C4-2B (cell line): ENCODE measurements around the gene OR6C70.

ENCODE experiments used
- H3K27ac ChIP-seq: fragments of 450-650 bp; 2 replicates; pipeline ENCODE4 v1.5.1; 2017
- ZFX ChIP-seq: fragments of 450-650 bp; IDR thresholded peaks from 2 replicates; pipeline ENCODE4 v1.6.1; 2017
- TF ChIP-seq, protein P1 (sequence below): fragments of 450-650 bp; conservative IDR thresholded peaks from 2 replicates; pipeline ENCODE4 v1.5.1; 2017; ENCODE audit warnings: mild to moderate bottlenecking

OR6C70 gene

GRCh38 chr12:55470088-55470829, at the start of gene OR6C70:
Gene OR6C70, minus strand, starts transcription at chr12:55470138. Its CDS starts 0 bp downstream, at chr12:55470138.
- TF ChIP-seq, protein P1, sequence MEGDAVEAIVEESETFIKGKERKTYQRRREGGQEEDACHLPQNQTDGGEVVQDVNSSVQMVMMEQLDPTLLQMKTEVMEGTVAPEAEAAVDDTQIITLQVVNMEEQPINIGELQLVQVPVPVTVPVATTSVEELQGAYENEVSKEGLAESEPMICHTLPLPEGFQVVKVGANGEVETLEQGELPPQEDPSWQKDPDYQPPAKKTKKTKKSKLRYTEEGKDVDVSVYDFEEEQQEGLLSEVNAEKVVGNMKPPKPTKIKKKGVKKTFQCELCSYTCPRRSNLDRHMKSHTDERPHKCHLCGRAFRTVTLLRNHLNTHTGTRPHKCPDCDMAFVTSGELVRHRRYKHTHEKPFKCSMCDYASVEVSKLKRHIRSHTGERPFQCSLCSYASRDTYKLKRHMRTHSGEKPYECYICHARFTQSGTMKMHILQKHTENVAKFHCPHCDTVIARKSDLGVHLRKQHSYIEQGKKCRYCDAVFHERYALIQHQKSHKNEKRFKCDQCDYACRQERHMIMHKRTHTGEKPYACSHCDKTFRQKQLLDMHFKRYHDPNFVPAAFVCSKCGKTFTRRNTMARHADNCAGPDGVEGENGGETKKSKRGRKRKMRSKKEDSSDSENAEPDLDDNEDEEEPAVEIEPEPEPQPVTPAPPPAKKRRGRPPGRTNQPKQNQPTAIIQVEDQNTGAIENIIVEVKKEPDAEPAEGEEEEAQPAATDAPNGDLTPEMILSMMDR, result no peak
- TF ChIP-seq ZFX, result no peak
- no peak within 1 kb of the TSS for H3K27ac ChIP-seq

DNA sequence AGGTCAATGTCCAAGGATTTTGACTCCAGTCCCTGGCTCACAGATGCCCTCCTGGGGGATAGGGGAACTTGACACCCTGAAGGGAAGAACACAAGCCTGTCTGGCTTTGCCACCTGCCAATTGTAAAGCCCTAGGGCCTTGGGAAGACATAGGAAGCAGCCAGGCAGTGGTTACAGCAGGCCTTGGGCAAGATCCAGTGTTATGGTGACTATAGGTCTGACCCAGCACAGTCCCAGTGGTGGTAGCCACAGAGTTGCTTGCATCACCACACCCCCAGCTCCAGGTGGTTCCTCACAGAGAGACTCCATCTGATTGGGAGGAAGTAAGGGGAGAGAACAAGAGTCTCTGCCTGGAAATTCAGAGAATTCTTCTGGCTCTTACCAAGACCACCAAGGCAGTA, 46.5 kb upstream of the OR6C70 start:
- TF ChIP-seq ZFX, result no peak
- TF ChIP-seq, protein P1, result no peak
- H3K27ac ChIP-seq, result no peak overlapping the region

GRCh38 chr12:55515696-55516095, 45.8 kb upstream of the OR6C70 start:
- TF ChIP-seq, protein P1, result no peak; the same call in 1 of the 2 replicates
- TF ChIP-seq ZFX, result no peak
- no peak overlapping the region for H3K27ac ChIP-seq

DNA sequence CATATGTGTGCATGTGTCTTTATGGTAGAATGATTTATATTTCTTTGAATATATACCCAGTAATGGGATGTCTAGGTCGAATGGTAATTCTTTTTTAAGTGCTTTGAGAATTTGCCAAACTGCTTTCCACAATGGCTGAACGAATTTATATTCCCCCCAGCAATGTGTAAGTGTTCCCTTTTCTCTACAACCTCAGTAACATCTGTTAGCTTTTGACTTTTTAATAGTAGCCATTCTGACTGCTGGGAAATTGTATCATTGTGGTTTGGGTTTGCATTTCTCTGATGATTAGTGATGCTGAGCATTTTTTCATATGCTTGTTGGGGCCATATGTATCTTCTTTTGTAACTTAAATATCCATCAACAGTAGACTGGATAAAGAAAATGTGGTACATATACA, 31.7 kb upstream of the OR6C70 start:
- TF ChIP-seq, protein P1, result no peak
- no peak for TF ChIP-seq ZFX
- no peak overlapping the region for H3K27ac ChIP-seq

GRCh38 chr12:55499810-55500252, 29.9 kb upstream of the OR6C70 start:
- no peak for TF ChIP-seq ZFX
- TF ChIP-seq, protein P1, result no peak
- no peak overlapping the region for H3K27ac ChIP-seq

DNA sequence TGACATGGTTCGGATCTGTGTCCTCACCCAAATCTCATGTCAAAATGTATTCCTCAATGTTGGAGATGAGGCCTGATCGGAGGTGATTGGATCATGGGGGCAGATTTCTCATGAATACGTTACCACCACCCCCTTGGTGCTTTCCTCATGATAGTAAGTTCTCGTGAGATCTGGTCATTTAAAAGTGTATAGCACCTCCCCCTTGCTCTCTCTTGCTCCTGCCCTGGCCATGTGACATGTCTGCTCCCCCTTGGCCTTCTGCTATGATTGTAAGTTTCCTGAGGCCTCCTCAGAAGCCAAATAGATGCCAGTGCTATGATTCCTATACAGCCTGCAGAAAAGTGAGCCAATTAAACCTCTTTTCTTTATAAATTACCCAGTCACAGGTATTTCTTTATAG, 29.3 kb upstream of the OR6C70 start:
- TF ChIP-seq, protein P1, result no peak
- TF ChIP-seq ZFX, result no peak
- H3K27ac ChIP-seq, result no peak overlapping the region

- H3K27ac ChIP-seq, result no peak overlapping the region
- TF ChIP-seq, protein P1, result no peak
- no peak for TF ChIP-seq ZFX
Observed at GRCh38 chr12:55495490-55495889, 25.6 kb upstream of the OR6C70 start.
